Myocyte (in vitro differentiated cells): Measurements from ENCODE around the gene NEU1. TPM values are rescaled to one million over a fixed set of nuclear protein-coding genes. Genes with fewer than 3 reads are reported as not detected.
"Not testable (repeated sequence)": the region's sequence is repeated elsewhere in the genome, so short reads cannot be mapped to it uniquely, and the experiment has no call there.

Source experiments
- DNase-seq: peaks from one replicate; pipeline ENCODE4 v3.0.0-alpha.2; 2012; ENCODE audit warnings: low read depth
- total RNA-seq: library from RNA; depleted of rRNA; stranded (reverse); fragments of >200 nt; gene quantifications from 2 replicates; pipeline ENCODE4 v1.2.3, GENCODE V29; 2014

Gene NEU1
- total RNA-seq, 1 donor from 2014 or later = 128 TPM

- DNase-seq = peak; percentile 67
Measured at GRCh38 chr6:31875877-31876276, 13.3 kb upstream of the NEU1 start.

GRCh38 chr6:31874836-31875572, 12.4 kb upstream of the NEU1 start:
- no peak for DNase-seq

- DNase-seq = no peak
Measured at GRCh38 chr6:31874084-31874670, 11.6 kb upstream of the NEU1 start.

- DNase-seq = no peak
Measured at GRCh38 chr6:31871046-31871659, 8.5 kb upstream of the NEU1 start.

- no peak for DNase-seq
Measured at GRCh38 chr6:31870385-31870921, 7.8 kb upstream of the NEU1 start.

GRCh38 chr6:31869343-31869742, 6.7 kb upstream of the NEU1 start:
- no peak for DNase-seq

- not testable (repeated sequence) for DNase-seq
Measured at GRCh38 chr6:31868658-31868971, 6.0 kb upstream of the NEU1 start.

GRCh38 chr6:31865205-31866118, 2.8 kb upstream of the NEU1 start:
- no peak for DNase-seq

GRCh38 chr6:31864818-31865204, 2.2 kb upstream of the NEU1 start:
- DNase-seq = no peak

- DNase-seq = not testable (repeated sequence)
Measured at GRCh38 chr6:31864123-31864562, 1.5 kb upstream of the NEU1 start.

GRCh38 chr6:31861919-31862343, 690 bp downstream of the NEU1 start:
- peak; percentile 65 for DNase-seq

GRCh38 chr6:31861150-31861549, 1.5 kb downstream of the NEU1 start:
- DNase-seq = no peak

- no peak for DNase-seq
Measured at GRCh38 chr6:31860349-31860748, 2.3 kb downstream of the NEU1 start.

- DNase-seq = no peak
Measured at GRCh38 chr6:31859923-31860322, 2.7 kb downstream of the NEU1 start.

- no peak for DNase-seq
Measured at GRCh38 chr6:31858707-31859106, 3.9 kb downstream of the NEU1 start.

GRCh38 chr6:31857774-31858173, 4.8 kb downstream of the NEU1 start:
- DNase-seq = not testable (repeated sequence)

GRCh38 chr6:31851980-31852718, 10.5 kb downstream of the NEU1 start:
- DNase-seq = not testable (repeated sequence)

GRCh38 chr6:31851485-31851832, 11.2 kb downstream of the NEU1 start:
- DNase-seq = no peak

GRCh38 chr6:31850765-31851484, 11.7 kb downstream of the NEU1 start:
- DNase-seq = no peak
